Thyroid gland (tissue), 4 donors: ENCODE data around the gene SORCS2.
A peak's percentile ranks its signal among the peaks of the same experiment; 100 is the strongest.

Experiments used
- POLR2A ChIP-seq, 2 donors: fragments of 450-650 bp; IDR thresholded peaks; one replicate each; pipeline ENCODE4 v1.6.1; 2017; ENCODE audit warnings: antibody characterized with exemption in 2 of 2, mild to moderate bottlenecking in 2 of 2, moderate library complexity in 1 of 2
- TF ChIP-seq, protein P1 (sequence below), 6 experiments: fragments of 200-600 bp in 3 of 6; fragments of 450-650 bp in 3 of 6; sonication (generic) in 3 of 6; IDR thresholded peaks; one replicate each; pipeline ENCODE4 v1.5.1; 2016 to 2019; ENCODE audit warnings: antibody characterized with exemption in 6 of 6, mild to moderate bottlenecking in 2 of 6, inconsistent platforms in 1 of 6, moderate library complexity in 1 of 6

- TF ChIP-seq, protein P1, sequence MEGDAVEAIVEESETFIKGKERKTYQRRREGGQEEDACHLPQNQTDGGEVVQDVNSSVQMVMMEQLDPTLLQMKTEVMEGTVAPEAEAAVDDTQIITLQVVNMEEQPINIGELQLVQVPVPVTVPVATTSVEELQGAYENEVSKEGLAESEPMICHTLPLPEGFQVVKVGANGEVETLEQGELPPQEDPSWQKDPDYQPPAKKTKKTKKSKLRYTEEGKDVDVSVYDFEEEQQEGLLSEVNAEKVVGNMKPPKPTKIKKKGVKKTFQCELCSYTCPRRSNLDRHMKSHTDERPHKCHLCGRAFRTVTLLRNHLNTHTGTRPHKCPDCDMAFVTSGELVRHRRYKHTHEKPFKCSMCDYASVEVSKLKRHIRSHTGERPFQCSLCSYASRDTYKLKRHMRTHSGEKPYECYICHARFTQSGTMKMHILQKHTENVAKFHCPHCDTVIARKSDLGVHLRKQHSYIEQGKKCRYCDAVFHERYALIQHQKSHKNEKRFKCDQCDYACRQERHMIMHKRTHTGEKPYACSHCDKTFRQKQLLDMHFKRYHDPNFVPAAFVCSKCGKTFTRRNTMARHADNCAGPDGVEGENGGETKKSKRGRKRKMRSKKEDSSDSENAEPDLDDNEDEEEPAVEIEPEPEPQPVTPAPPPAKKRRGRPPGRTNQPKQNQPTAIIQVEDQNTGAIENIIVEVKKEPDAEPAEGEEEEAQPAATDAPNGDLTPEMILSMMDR (IDR thresholded peaks at IDR 0.05) = peak; percentile 35 to 78 (median 54)
- TF ChIP-seq POLR2A (IDR thresholded peaks at IDR 0.05) = no peak
These were observed 35.4 kb upstream of the SORCS2 start for GRCh38 chr4:7156761-7157488.
